Tibial artery (tissue), 4 donors: ENCODE measurements around the gene SEC16A.

Experiments
- DNase-seq, 2 donors: peaks; one replicate each; pipeline ENCODE4 v3.0.0-alpha.2; 2019
- H3K27ac ChIP-seq, 2 donors: fragments of 200-600 bp; sonication (generic) in 1 of 2; 1 replicate in 1 of 2; 2 replicates in 1 of 2; pipeline ENCODE4 v1.5.1; 2018 to 2019; ENCODE audit warnings: mild to moderate bottlenecking in 1 of 2
- H3K27me3 ChIP-seq, 2 donors: fragments of 200-600 bp; sonication (generic) in 1 of 2; one replicate each; pipeline versions ENCODE4 v1.5.1 to v1.6.0; 2016 to 2019
- H3K36me3 ChIP-seq, 3 donors: fragments of 200-600 bp; sonication (generic) in 2 of 3; one replicate each; pipeline ENCODE4 v1.5.1; 2016 to 2019; ENCODE audit warnings: mild to moderate bottlenecking in 2 of 3
- H3K4me1 ChIP-seq, 4 donors: fragments of 200-600 bp; sonication (generic) in 2 of 4; 1 replicate in 3 of 4; 2 replicates in 1 of 4; pipeline ENCODE4 v1.5.1; 2016 to 2019
- H3K4me3 ChIP-seq, 2 donors: fragments of 200-600 bp; sonication (generic) in 1 of 2; 1 replicate in 1 of 2; 2 replicates in 1 of 2; pipeline ENCODE4 v1.5.1; 2018 to 2019; ENCODE audit warnings: mild to moderate bottlenecking in 2 of 2
- H3K9me3 ChIP-seq, 3 donors: fragments of 200-600 bp; sonication (generic) in 1 of 3; one replicate each; pipeline ENCODE4 v1.5.1; 2016 to 2019
- CTCF ChIP-seq, 2 experiments: fragments of 200-600 bp in 1 of 2; fragments of 450-650 bp in 1 of 2; IDR thresholded peaks; one replicate each; pipeline ENCODE4 v1.5.1; 2017 to 2019; ENCODE audit warnings: antibody characterized with exemption in 2 of 2, mild to moderate bottlenecking in 1 of 2, moderate library complexity in 1 of 2
- intact Hi-C: fragments of 100-400 bp; cut with DNase I; formaldehyde crosslinking; loops from one replicate; pipeline ENCODE4 v1.15.0; 2023; ENCODE audit warnings: low total_unique reads

Gene SEC16A

DNA sequence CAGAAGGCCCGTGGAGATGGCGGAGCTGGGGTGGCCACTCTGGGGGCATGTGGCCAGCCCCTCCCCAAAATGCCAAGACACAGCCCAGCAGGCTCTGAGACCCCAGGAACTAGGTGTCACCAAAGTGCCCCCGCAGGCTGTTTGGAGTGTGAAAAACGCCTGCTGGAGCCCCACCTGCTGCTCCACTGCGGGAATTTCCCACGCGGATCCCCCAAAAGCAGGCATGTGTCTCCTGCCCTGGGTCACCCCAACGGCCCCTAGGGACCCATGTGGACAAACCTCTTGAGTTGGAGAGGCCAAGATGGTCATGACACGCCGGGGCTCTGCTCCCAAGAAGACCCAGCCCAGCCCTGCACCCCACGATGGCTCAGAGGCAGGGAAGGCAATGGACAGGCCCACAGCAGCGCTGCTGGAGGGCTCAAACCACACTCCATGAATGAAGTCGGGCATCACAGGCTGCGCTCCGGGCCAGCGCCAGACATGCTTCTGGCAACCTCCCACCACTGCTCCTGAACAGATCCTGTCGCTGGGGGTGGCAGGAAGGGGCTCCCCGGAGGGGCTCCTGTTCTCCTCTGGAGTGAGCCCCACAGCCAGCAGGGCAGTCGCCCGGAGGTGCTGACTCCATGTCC is 47.7 kb upstream of the SEC16A start:
- Histone ChIP-seq H3K9me3 (no peaks in the 10 kb centered on the region), H3K4me1 (peaks cover 0 to 89% (median 58%) of the 10 kb centered on the region in 4 donors), H3K4me3 (no peak overlapping the region), H3K36me3 (peaks cover 0 to 14% (median 7%) of the 10 kb centered on the region in 3 donors), H3K27me3 (no peaks in the 10 kb centered on the region), H3K27ac (no peak overlapping the region)
- no peak for DNase-seq
- intact Hi-C loops: loop anchor here (5.0 kb wide), 1 partner anchor 38 kb away; no protein-coding TSS in a partner anchor
- TF ChIP-seq CTCF (IDR thresholded peaks at IDR 0.05): no peak

DNA sequence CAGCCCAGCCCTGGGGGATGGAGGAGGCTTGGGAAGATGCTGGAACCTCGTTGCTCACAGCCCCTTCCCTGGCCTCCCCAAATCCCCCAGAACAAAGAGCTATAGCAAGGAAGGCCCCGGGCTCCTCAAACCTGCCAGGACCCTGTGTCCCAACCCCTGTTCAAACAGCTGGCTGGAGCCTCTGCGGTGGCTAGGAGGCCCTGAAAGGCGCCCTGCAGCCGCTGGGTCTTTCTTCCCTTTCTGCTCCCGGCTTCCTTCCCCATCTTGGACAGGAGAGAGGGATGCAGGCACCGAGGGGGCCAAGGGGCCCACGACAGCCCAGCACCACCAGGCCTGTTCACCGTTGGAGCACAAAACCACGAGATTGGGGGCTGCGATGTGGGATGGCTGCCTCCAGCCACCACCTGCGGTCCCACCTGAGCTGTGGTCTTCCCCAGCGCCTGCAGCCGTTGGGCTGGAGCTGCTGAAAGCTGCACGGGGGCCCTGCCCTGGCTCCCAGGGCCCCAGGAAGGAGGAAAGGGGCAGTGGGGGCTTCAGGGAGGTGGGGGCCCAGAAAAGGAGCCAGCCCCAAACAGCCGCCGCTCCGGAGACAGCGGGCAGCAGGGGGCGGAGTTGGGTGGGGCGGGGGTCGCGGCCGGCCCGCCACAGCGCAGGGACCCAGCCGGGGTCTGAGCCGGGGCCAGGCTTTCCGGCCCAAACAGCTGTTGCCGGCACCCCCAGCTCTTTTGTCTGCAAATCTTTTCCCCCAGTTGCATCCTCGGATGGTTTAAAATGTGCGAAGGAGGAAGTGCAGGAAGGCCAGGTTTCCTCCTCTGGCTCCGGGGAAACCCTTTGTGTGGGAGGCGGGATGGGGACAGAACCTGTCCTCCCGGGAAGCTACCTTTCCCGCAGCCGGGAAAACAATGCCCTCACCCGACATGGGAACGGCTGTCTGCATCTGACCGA is 46.9 kb upstream of the SEC16A start:
- Histone ChIP-seq H3K27me3 (no peaks in the 10 kb centered on the region), H3K4me1 (peaks cover 0 to 92% (median 61%) of the 10 kb centered on the region in 4 donors), H3K4me3 (no peak overlapping the region), H3K27ac (no peak overlapping the region), H3K36me3 (peaks cover 0 to 14% (median 7%) of the 10 kb centered on the region in 3 donors), H3K9me3 (no peaks in the 10 kb centered on the region)
- DNase-seq: no peak
- TF ChIP-seq CTCF (IDR thresholded peaks at IDR 0.05): no peak
- intact Hi-C loops: loop anchor here (5.0 kb wide), 1 partner anchor 37 kb away; no protein-coding TSS in a partner anchor

- DNase-seq: no peak
- H3K27ac ChIP-seq: peak overlapping the region in 1 of 2 donors; percentile 6
- no peak for TF ChIP-seq CTCF (IDR thresholded peaks at IDR 0.05)
These were observed 46.0 kb upstream of the SEC16A start for GRCh38 chr9:136528716-136529341.

DNA sequence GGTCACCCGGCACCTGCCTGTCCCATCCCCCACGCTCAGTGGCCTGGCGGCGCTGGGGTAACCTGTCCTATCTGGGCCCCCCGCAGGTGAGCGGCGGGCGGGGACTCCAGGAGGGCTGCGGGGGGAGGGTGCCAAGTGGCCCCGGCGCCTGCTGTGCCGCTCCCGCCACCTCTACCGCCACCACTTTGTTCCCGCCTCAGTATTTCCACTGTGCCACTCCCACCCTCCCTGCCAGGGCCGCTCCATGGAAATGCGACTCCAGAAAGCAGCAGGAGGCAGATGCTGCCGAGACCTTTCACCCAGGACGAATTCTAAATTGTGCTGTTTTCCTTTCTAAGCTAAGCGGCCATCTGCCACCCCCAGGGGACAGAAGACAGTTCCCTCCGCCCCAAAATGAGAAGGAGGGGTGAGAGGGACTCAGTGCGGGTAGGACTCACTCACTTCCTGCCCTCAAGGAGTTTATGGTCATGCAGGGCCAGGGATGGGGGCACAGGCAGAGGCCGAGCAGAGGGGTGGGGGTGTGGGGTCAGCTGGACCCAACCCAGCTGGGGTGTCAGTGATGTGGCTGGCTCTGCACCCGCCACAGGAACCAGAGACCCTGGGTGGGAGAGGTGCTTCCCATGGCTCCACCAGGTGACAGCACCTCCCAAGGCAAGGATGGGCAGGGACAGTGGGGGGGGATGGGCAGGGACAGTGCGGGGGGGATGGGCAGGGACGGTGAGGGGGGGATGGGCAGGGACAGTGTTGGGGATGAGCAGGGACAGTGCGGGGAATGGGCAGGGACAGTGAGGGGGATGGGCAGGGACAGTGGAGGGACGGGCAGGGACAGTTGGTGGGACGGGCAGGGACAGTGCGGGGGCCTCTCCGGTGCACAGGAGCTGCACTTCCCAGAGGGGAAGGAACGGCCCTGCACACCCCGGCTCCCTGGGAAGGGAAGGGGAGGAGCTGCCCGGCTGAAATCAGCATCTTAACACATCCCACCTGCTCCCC is 45.2 kb upstream of the SEC16A start:
- DNase-seq: no peak
- H3K27ac ChIP-seq: peak overlapping the region in 1 of 2 donors; percentile 6
- intact Hi-C loops: no loop called here
- TF ChIP-seq CTCF (IDR thresholded peaks at IDR 0.05): no peak
- H3K9me3 ChIP-seq: no peaks in the 10 kb centered on the region
- H3K4me1 ChIP-seq: peaks cover 0 to 91% (median 62%) of the 10 kb centered on the region in 4 donors
- H3K36me3 ChIP-seq: peaks cover 3 to 9% (median 9%) of the 10 kb centered on the region in 3 donors
- H3K27me3 ChIP-seq: no peaks in the 10 kb centered on the region
- H3K4me3 ChIP-seq: no peak overlapping the region

More at GRCh38 chr9:136528716-136529341, 46.0 kb upstream of the SEC16A start:
- Histone ChIP-seq H3K36me3 (peaks cover 0 to 7% (median 5%) of the 10 kb centered on the region in 3 donors), H3K27me3 (no peaks in the 10 kb centered on the region), H3K4me1 (peaks cover 0 to 97% (median 61%) of the 10 kb centered on the region in 4 donors), H3K4me3 (no peak overlapping the region), H3K9me3 (no peaks in the 10 kb centered on the region)
- intact Hi-C loops: no loop called here
